IMR-90 (cell line): ENCODE results near the gene TMEM253. TPM values are rescaled to one million over a fixed set of nuclear protein-coding genes. Genes with fewer than 3 reads are reported as not detected.
A peak's percentile ranks its signal among the peaks of the same experiment; 100 is the strongest.

ENCODE experiments used
- ATAC-seq: fragments of 200-7000 bp; cut with Tn5 transposase; 2 replicates; pipeline ENCODE4 v1.9.1; 2020; ENCODE audit warnings: low read depth, mild to moderate bottlenecking, moderate library complexity
- BruUV-seq: library from RNA; stranded (reverse); fragments of 400-500 nt; replicated peaks from 2 replicates; lab custom pipeline; 2021; lab: Mats Ljungman, UMichigan
- CTCF ChIA-PET: fragments of 300-600 bp; formaldehyde crosslinking; extraction: SDS; loops from one replicate; lab custom pipeline; 2021; ENCODE audit warnings: antibody characterized with exemption; lab: Yijun Ruan, JAX
- POLR2A ChIA-PET: fragments of 300-600 bp; sonication (Branson Sonifier 250); formaldehyde crosslinking; loops from one replicate; lab custom pipeline; 2022; ENCODE audit warnings: antibody characterized with exemption; ENCODE audit not compliant: unreplicated experiment; lab: Charles Lee
- DNase-seq: peaks from one replicate; pipeline ENCODE4 v3.0.0; 2013
- H2AFZ ChIP-seq: replicated peaks from 2 replicates; pipeline ENCODE3; 2013; ENCODE audit warnings: low read length, mild to moderate bottlenecking; ENCODE audit not compliant: poor library complexity
- H2AK5ac ChIP-seq: 2 replicates; pipeline ENCODE4 v1.6.1; 2013; ENCODE audit warnings: low read depth, low read length, inconsistent platforms
- H2AK9ac ChIP-seq: replicated peaks from 2 replicates; pipeline ENCODE3; 2013; ENCODE audit warnings: mild to moderate bottlenecking, low read depth, low read length, moderate library complexity; ENCODE audit not compliant: poor library complexity
- H2BK120ac ChIP-seq: 2 replicates; pipeline ENCODE4 v1.6.1; 2013; ENCODE audit warnings: low read depth, low read length, inconsistent platforms
- H2BK15ac ChIP-seq: 3 replicates; pipeline ENCODE4 v1.6.1; 2013; ENCODE audit warnings: low read depth, low read length, inconsistent platforms
- H2BK20ac ChIP-seq: 2 replicates; pipeline ENCODE4 v1.6.1; 2013; ENCODE audit warnings: low read depth, mild to moderate bottlenecking, inconsistent platforms, low read length, moderate library complexity
- H2BK5ac ChIP-seq: 2 replicates; pipeline ENCODE4 v1.6.1; 2013; ENCODE audit warnings: mild to moderate bottlenecking, low read depth, low read length, inconsistent platforms; ENCODE audit not compliant: poor library complexity, severe bottlenecking
- H3K14ac ChIP-seq: replicated peaks from 2 replicates; pipeline ENCODE4 v1.6.1; 2013; ENCODE audit warnings: low read depth, low read length, inconsistent platforms
- H3K18ac ChIP-seq: 2 replicates; pipeline ENCODE4 v1.6.1; 2013; ENCODE audit warnings: low read depth, low read length, control low read depth
- H3K23ac ChIP-seq: 2 replicates; pipeline ENCODE4 v1.6.1; 2013; ENCODE audit warnings: low read depth, low read length, inconsistent platforms
- H3K27ac ChIP-seq: 2 replicates; pipeline ENCODE4 v1.5.1; 2013; ENCODE audit warnings: mild to moderate bottlenecking, control low read depth, low read length; ENCODE audit not compliant: insufficient read depth
- H3K27me3 ChIP-seq: 2 replicates; pipeline ENCODE4 v1.6.1; 2013; ENCODE audit warnings: low read length; ENCODE audit not compliant: control insufficient read depth, insufficient read depth
- H3K36me3 ChIP-seq: 2 replicates; pipeline ENCODE4 v1.6.1; 2013; ENCODE audit warnings: low read length, mixed read lengths; ENCODE audit not compliant: control insufficient read depth, insufficient read depth
- H3K4ac ChIP-seq: 2 replicates; pipeline ENCODE4 v1.6.1; 2013; ENCODE audit warnings: low read depth, low read length, inconsistent platforms
- H3K4me1 ChIP-seq: 2 replicates; pipeline ENCODE4 v1.6.1; 2013; ENCODE audit warnings: low read length, mixed read lengths; ENCODE audit not compliant: control insufficient read depth, insufficient read depth
- H3K4me2 ChIP-seq: 2 replicates; pipeline ENCODE4 v1.6.1; 2013; ENCODE audit warnings: low read depth, mild to moderate bottlenecking, control low read depth, low read length, moderate library complexity
- H3K4me3 ChIP-seq: 2 replicates; pipeline ENCODE4 v1.5.1; 2013; ENCODE audit warnings: low read depth, mild to moderate bottlenecking, control low read depth, low read length, moderate library complexity; ENCODE audit not compliant: insufficient read depth
- H3K56ac ChIP-seq: 2 replicates; pipeline ENCODE4 v1.6.1; 2013; ENCODE audit warnings: low read length, inconsistent platforms; ENCODE audit not compliant: insufficient read depth; ENCODE audit errors: extremely low read depth
- H3K79me1 ChIP-seq, 2 experiments: 2 replicates each; pipeline ENCODE4 v1.6.1; 2013; ENCODE audit warnings: low read length in 2 of 2, inconsistent platforms in 1 of 2, low read depth in 1 of 2
- H3K9ac ChIP-seq: 2 replicates; pipeline ENCODE4 v1.6.1; 2013; ENCODE audit warnings: low read depth, low read length, control low read depth
- H3K9me1 ChIP-seq: 2 replicates; pipeline ENCODE4 v1.6.1; 2013; ENCODE audit warnings: low read length, inconsistent platforms; ENCODE audit not compliant: insufficient read depth
- H3K9me3 ChIP-seq: 2 replicates; pipeline ENCODE4 v1.6.1; 2013; ENCODE audit warnings: low read length; ENCODE audit not compliant: control insufficient read depth, insufficient read depth
- H4K20me1 ChIP-seq: 2 replicates; pipeline ENCODE4 v1.6.1; 2013; ENCODE audit warnings: low read length, inconsistent platforms; ENCODE audit not compliant: insufficient read depth
- H4K5ac ChIP-seq: 2 replicates; pipeline ENCODE4 v1.6.1; 2013; ENCODE audit warnings: mild to moderate bottlenecking, low read depth, low read length, control low read depth
- H4K8ac ChIP-seq, 2 experiments: 2 replicates each; pipeline ENCODE4 v1.6.1; 2013; ENCODE audit warnings: low read depth in 2 of 2, low read length in 2 of 2, control low read depth in 1 of 2, inconsistent platforms in 1 of 2
- H4K91ac ChIP-seq: 2 replicates; pipeline ENCODE4 v1.6.1; 2013; ENCODE audit warnings: low read depth, low read length, inconsistent platforms; ENCODE audit not compliant: insufficient read depth
- MAZ ChIP-seq: IDR thresholded peaks from 2 replicates; pipeline ENCODE4 v1.6.1; 2012; ENCODE audit warnings: low read depth, mild to moderate bottlenecking, low read length, improper control_type of control experiment, moderate library complexity, borderline replicate concordance
- USF2 ChIP-seq: fragments of 150-350 bp; IDR thresholded peaks from 2 replicates; pipeline ENCODE4 v1.6.1; 2017; ENCODE audit warnings: mild to moderate bottlenecking, antibody characterized with exemption, low read length, low read depth
- WGBS, 2 experiments: methylation state at CpG; one replicate each; pipeline versions ENCODE4 v1.1.5 to v1.1.7; 2013; ENCODE audit warnings: missing lambda C conversion rate in 2 of 2; ENCODE audit not compliant: insufficient read length in 1 of 2; ENCODE audit errors: extremely low coverage in 2 of 2; 5-methylcytosine and 5-hydroxymethylcytosine counted together
- dilution Hi-C: fragments of 300-500 bp; cut with HindIII; formaldehyde crosslinking; loops from one replicate; pipeline ENCODE4 v1.14.3; 2018; ENCODE audit warnings: low sequenced_read_pairs; ENCODE audit not compliant: unreplicated experiment
- in situ Hi-C: fragments of 300-500 bp; cut with MboI; formaldehyde crosslinking; loops from 3 replicates; pipeline ENCODE4 v1.14.3; 2019; ENCODE audit warnings: low sequenced_read_pairs, inconsistent platforms, mixed read lengths
- intact Hi-C: fragments of 100-400 bp; cut with micrococcal nuclease; formaldehyde crosslinking; loops from 2 replicates; pipeline ENCODE4 v1.10.0; 2022
- polyA plus RNA-seq, 3 experiments: library from polyadenylated mRNA; depleted of rRNA; stranded (reverse); fragments of >200 nt; gene quantifications; 2 replicates each; pipeline ENCODE4 v1.2.3, GENCODE V29; 2012; ENCODE audit warnings: low replicate concordance in 1 of 3
- total RNA-seq: library from RNA; depleted of rRNA; stranded (reverse); fragments of >200 nt; gene quantifications from 2 replicates; pipeline ENCODE4 v1.2.3, GENCODE V29; 2012

The TMEM253 gene
- total and polyA plus RNA-seq, 2 of the 4 experiments (the other 2 are of a cell fraction) = 0.07 TPM; not detected in 1

- peak within 1 kb of the TSS; percentile 54 for H3K4ac ChIP-seq
- H3K27ac ChIP-seq = peak within 1 kb of the TSS; percentile 65
- peak within 1 kb of the TSS; percentile 84 for H3K9ac ChIP-seq
- H3K4me3 ChIP-seq = peak within 1 kb of the TSS; percentile 55
- peak within 1 kb of the TSS; percentile 60 for H2AFZ ChIP-seq
- H4K91ac ChIP-seq = peak within 1 kb of the TSS; percentile 38
- no peaks in the 10 kb centered on the region; the same call in 1 of the 2 replicates for H4K20me1 ChIP-seq
- H2BK120ac ChIP-seq = 0 out of 2 replicates have a peak within 1 kb of the TSS, but pooled peaks have one; percentile 3
- H4K5ac ChIP-seq = peak within 1 kb of the TSS; percentile 52
- H2BK15ac ChIP-seq = 0 out of 3 replicates have a peak within 1 kb of the TSS, but pooled peaks have one; percentile 12
- peak within 1 kb of the TSS; percentile 59; the same call in 1 of the 2 replicates for H3K23ac ChIP-seq
- ChIA-PET CTCF (no interaction called here), POLR2A (interaction anchor here (0.6 to 0.7 kb wide), 2 partner anchors 85 to 766 kb away, joined by 3 to 5 read pairs; no protein-coding TSS in a partner anchor)
- H3K18ac ChIP-seq = peak within 1 kb of the TSS; percentile 85
- no peaks in the 10 kb centered on the region for H3K9me3 ChIP-seq
- ATAC-seq (peak; percentile 55), DNase-seq (peak; percentile 27)
- peak within 1 kb of the TSS; percentile 49 to 87 for H4K8ac ChIP-seq
- H2AK9ac ChIP-seq = no peak within 1 kb of the TSS
- no peaks in the 10 kb centered on the region for H3K27me3 ChIP-seq
- in situ Hi-C loops (loop anchor here (25.0 kb wide), 2 partner anchors 636 to 761 kb away; partner anchors contain the start of genes APEX1, CCNB1IP1, OSGEP and PARP2), intact Hi-C loops (no loop called here), dilution Hi-C loops (no loop called here)
- peak within 1 kb of the TSS; percentile 65 for H2AK5ac ChIP-seq
- peak; percentile 50; the same call in 1 of the 2 replicates for TF ChIP-seq MAZ
- TF ChIP-seq USF2 = no peak
- WGBS, 2 experiments = no CpG with 5 or more reads among the region's 90 CpGs
- no peaks in the 10 kb centered on the region for H3K36me3 ChIP-seq
- H2BK5ac ChIP-seq = peak within 1 kb of the TSS; percentile 2
- 0 out of 2 replicates have a peak within 1 kb of the TSS, but pooled peaks have one; percentile 31 for H3K56ac ChIP-seq
- peaks cover 4% of the 10 kb centered on the region; the same call in 1 of the 2 replicates for H3K4me1 ChIP-seq
- peak within 1 kb of the TSS; percentile 96 for H3K4me2 ChIP-seq
- H3K79me1 ChIP-seq = 0 out of 4 replicates have a peak, but pooled peaks cover 0 to 2% of the 10 kb centered on the region in 2 experiments
- no TSS peak for BruUV-seq
- peak within 1 kb of the TSS; percentile 63 for H3K14ac ChIP-seq
- H3K9me1 ChIP-seq = peaks cover 3% of the 10 kb centered on the region; the same call in 1 of the 2 replicates
- H2BK20ac ChIP-seq = no peak within 1 kb of the TSS
Observed at GRCh38 chr14:21098076-21098891, 2.6 kb upstream of the TMEM253 start, which contains the start of gene ZNF219. TSS of gene ZNF219 (minus strand) at chr14:21098655. CDS start at chr14:21093591, 5,064 bp downstream.
